ENCODE results near the gene LSM2. TPM values are rescaled to one million over a fixed set of nuclear protein-coding genes. Genes with fewer than 3 reads are reported as not detected.

Gene LSM2
- total and polyA plus RNA-seq, 2 experiments from 2014 or later, result 51.9 to 57.9 TPM

DNA sequence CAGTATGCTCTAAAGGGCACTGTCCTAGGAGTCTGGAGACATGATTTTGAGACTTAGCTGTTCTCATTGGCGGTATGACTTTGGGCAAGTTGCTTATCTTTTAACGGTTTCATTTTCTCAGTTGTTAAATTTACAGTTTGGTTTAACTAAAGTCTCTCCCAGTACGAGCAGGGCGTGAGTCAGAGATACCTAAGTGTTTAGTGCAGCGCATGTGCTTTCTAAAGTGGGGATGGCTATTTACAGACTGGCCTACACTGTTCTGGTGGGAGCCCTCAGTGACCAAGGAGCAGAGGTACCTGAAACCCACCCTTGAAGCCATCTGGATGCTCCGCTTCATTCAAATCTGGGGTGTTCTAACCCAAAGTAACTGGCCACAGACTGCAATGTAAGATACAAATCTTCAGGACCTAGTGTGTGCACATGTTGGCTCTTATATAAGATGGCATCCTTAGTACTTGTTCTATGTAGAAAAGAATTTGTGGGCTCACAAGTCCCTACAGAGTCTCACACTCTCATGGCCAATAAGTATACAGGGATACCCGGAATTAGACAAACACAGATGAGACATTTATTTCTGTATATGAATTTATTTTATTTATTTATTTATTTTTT lies 56.2 kb downstream of the LSM2 start:
- Histone ChIP-seq H3K79me2 (no peaks in the 10 kb centered on the region), H2AFZ (no peak overlapping the region), H3K9me2 (replicated peaks; ENCODE audit: insufficient read depth) (no peaks in the 10 kb centered on the region), H3K27me3 (no peaks in the 10 kb centered on the region), H3K4me2 (no peak overlapping the region), H3K4me1 (ENCODE audit: insufficient read depth) (no peaks in the 10 kb centered on the region), H3K4me3 (no peak overlapping the region), H4K20me1 (ENCODE audit: insufficient read depth, poor library complexity, severe bottlenecking) (no peaks in the 10 kb centered on the region), H3K9me3 (ENCODE audit: low read depth) (no peaks in the 10 kb centered on the region), H3K27ac (no peak overlapping the region), H3K36me3 (replicated peaks; ENCODE audit: insufficient read depth, low read depth) (no peaks in the 10 kb centered on the region)
- DNase-seq (ENCODE audit: low spot score), result no peak
- TF ChIP-seq EZH2 (IDR thresholded peaks at IDR 0.05; ENCODE audit: borderline replicate concordance), result no peak
- TF ChIP-seq EZH2phosphoT487 (IDR thresholded peaks at IDR 0.05; ENCODE audit: low read depth, severe bottlenecking, unreplicated experiment), result no peak
- TF ChIP-seq, protein P1, sequence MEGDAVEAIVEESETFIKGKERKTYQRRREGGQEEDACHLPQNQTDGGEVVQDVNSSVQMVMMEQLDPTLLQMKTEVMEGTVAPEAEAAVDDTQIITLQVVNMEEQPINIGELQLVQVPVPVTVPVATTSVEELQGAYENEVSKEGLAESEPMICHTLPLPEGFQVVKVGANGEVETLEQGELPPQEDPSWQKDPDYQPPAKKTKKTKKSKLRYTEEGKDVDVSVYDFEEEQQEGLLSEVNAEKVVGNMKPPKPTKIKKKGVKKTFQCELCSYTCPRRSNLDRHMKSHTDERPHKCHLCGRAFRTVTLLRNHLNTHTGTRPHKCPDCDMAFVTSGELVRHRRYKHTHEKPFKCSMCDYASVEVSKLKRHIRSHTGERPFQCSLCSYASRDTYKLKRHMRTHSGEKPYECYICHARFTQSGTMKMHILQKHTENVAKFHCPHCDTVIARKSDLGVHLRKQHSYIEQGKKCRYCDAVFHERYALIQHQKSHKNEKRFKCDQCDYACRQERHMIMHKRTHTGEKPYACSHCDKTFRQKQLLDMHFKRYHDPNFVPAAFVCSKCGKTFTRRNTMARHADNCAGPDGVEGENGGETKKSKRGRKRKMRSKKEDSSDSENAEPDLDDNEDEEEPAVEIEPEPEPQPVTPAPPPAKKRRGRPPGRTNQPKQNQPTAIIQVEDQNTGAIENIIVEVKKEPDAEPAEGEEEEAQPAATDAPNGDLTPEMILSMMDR (IDR thresholded peaks at IDR 0.05; ENCODE audit: poor library complexity), result no peak
- WGBS (ENCODE audit: low lambda C conversion rate, missing lambda C conversion rate), result 79% methylated on average over 7 of the region's 7 CpGs

DNA sequence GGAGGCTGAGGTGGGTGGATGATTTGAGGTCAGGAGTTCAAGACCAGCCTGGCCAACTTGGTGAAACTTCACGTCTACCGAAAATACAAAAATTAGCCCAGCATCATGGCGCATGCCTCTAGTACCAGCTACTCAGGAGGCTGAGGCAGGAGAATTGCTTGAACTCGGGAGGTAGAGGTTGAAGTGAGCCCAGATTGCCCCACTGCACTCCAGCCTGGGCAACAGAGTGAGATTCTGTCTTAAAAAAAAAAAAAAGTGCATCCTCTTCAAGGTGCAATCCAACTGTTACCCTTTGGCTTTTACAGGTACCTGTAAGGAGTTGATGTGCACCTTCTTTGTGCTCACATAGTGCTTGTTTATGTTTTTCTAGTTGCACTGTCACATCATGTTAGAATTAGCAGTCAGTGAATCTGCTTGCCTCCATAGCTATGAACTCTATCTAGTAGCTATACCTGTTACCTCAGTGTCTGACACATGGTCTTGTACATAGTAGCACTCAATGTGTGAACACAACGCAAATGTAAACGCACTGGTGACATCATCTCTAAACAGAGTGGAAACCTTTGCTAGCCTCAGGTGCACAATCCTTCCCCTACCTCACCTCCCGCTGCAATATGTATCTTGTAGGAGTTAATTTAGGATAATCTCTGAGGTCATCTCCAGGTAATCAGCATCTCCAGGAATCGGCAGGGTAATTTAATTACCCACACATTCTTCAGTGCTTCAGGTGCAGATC lies 57.3 kb downstream of the LSM2 start:
- DNase-seq (ENCODE audit: low spot score), result peak; percentile 25
- Histone ChIP-seq H3K9me2 (replicated peaks; ENCODE audit: insufficient read depth) (no peaks in the 10 kb centered on the region), H4K20me1 (ENCODE audit: insufficient read depth, poor library complexity, severe bottlenecking) (no peaks in the 10 kb centered on the region), H3K27me3 (no peaks in the 10 kb centered on the region), H3K4me2 (no peak overlapping the region), H3K4me1 (ENCODE audit: insufficient read depth) (no peaks in the 10 kb centered on the region), H3K27ac (no peak overlapping the region), H2AFZ (no peak overlapping the region), H3K36me3 (replicated peaks; ENCODE audit: insufficient read depth, low read depth) (no peaks in the 10 kb centered on the region), H3K4me3 (no peak overlapping the region), H3K79me2 (no peaks in the 10 kb centered on the region), H3K9me3 (ENCODE audit: low read depth) (no peaks in the 10 kb centered on the region)
- TF ChIP-seq EZH2 (IDR thresholded peaks at IDR 0.05; ENCODE audit: borderline replicate concordance), result no peak
- TF ChIP-seq, protein P1 (IDR thresholded peaks at IDR 0.05; ENCODE audit: poor library complexity), result no peak
- no peak for TF ChIP-seq EZH2phosphoT487 (IDR thresholded peaks at IDR 0.05; ENCODE audit: low read depth, severe bottlenecking, unreplicated experiment)
- WGBS (ENCODE audit: low lambda C conversion rate, missing lambda C conversion rate), result 82% methylated on average over 8 of the region's 8 CpGs

Small RNAs within 50 kb of the gene (small RNA-seq; reads per million reads assigned to genes)
- gene MSH5-SAPCD1 (not detected), gene RF00019 (not detected), gene RNU6-850P (not detected), gene SAPCD1 (not detected), gene SNORD48 (891 reads per million, percentile 99 among the genes with 10 or more reads in this experiment), gene SNORD52 (not detected)

Other genes with a start within 250 kb of the LSM2 start
Only the 30 nearest of the 40 such genes appear.
- gene BAG6, start 154.3 kb downstream of the LSM2 start, total RNA-seq, result 113 and 148 TPM in 2 replicates
- 84.6 and 85.7 TPM in 2 replicates for gene BAG6, start 154.3 kb downstream of the LSM2 start, polyA plus RNA-seq
- gene APOM, start 151.1 kb downstream of the LSM2 start, total RNA-seq, result 9.3 and 10.4 TPM in 2 replicates
- 28.2 and 40.7 TPM in 2 replicates for gene APOM, start 151.1 kb downstream of the LSM2 start, polyA plus RNA-seq
- 21.3 and 23.3 TPM in 2 replicates for gene C6orf47, start 146.2 kb downstream of the LSM2 start, total RNA-seq
- gene C6orf47, start 146.2 kb downstream of the LSM2 start, polyA plus RNA-seq, result 19.8 and 25.4 TPM in 2 replicates
- gene GPANK1, start 142.0 kb downstream of the LSM2 start, total RNA-seq, result 11.5 and 18.1 TPM in 2 replicates
- gene GPANK1, start 142.0 kb downstream of the LSM2 start, polyA plus RNA-seq, result 18.5 and 23.8 TPM in 2 replicates
- gene CSNK2B, start 140.9 kb downstream of the LSM2 start, total RNA-seq, result 155 and 185 TPM in 2 replicates
- gene CSNK2B, start 140.9 kb downstream of the LSM2 start, polyA plus RNA-seq, result 181 and 202 TPM in 2 replicates
- 2.2 and 5.3 TPM in 2 replicates for gene LY6G5B, start 137.0 kb downstream of the LSM2 start, total RNA-seq
- gene LY6G5B, start 137.0 kb downstream of the LSM2 start, polyA plus RNA-seq, result 14.9 and 18.9 TPM in 2 replicates
- 0.32 TPM in 1 of 2 replicates, not detected in the other for gene LY6G5C, start 125.9 kb downstream of the LSM2 start, total RNA-seq
- gene LY6G5C, start 125.9 kb downstream of the LSM2 start, polyA plus RNA-seq, result 0.63 and 5.0 TPM in 2 replicates
- gene ABHD16A, start 103.6 kb downstream of the LSM2 start, total RNA-seq, result 63.2 and 66.8 TPM in 2 replicates
- 81.3 and 94.7 TPM in 2 replicates for gene ABHD16A, start 103.6 kb downstream of the LSM2 start, polyA plus RNA-seq
- not detected in 2 replicates for gene LY6G6F, start 100.1 kb downstream of the LSM2 start, total RNA-seq
- not detected in 2 replicates for gene LY6G6F, start 100.1 kb downstream of the LSM2 start, polyA plus RNA-seq
- 1.3 TPM in 1 of 2 replicates, not detected in the other for gene LY6G6D, start 91.6 kb downstream of the LSM2 start, total RNA-seq
- 1.2 and 3.0 TPM in 2 replicates for gene LY6G6D, start 91.6 kb downstream of the LSM2 start, polyA plus RNA-seq
- gene LY6G6C, start 85.2 kb downstream of the LSM2 start, total RNA-seq, result not detected in 2 replicates
- gene LY6G6C, start 85.2 kb downstream of the LSM2 start, polyA plus RNA-seq, result 0.30 and 0.39 TPM in 2 replicates
- not detected in 2 replicates for gene MPIG6B, start 83.6 kb downstream of the LSM2 start, total RNA-seq
- 0.33 TPM in 1 of 2 replicates, not detected in the other for gene MPIG6B, start 83.6 kb downstream of the LSM2 start, polyA plus RNA-seq
- gene DDAH2, start 77.7 kb downstream of the LSM2 start, total RNA-seq, result 93.8 and 108 TPM in 2 replicates
- gene DDAH2, start 77.7 kb downstream of the LSM2 start, polyA plus RNA-seq, result 137 and 157 TPM in 2 replicates
- gene CLIC1, start 70.4 kb downstream of the LSM2 start, total RNA-seq, result 454 and 463 TPM in 2 replicates
- gene CLIC1, start 70.4 kb downstream of the LSM2 start, polyA plus RNA-seq, result 555 and 599 TPM in 2 replicates
- gene MSH5, start 67.0 kb downstream of the LSM2 start, total RNA-seq, result 6.4 and 7.9 TPM in 2 replicates
- 4.9 and 8.5 TPM in 2 replicates for gene MSH5, start 67.0 kb downstream of the LSM2 start, polyA plus RNA-seq
- gene SAPCD1, start 44.3 kb downstream of the LSM2 start, total RNA-seq, result 1.4 and 4.1 TPM in 2 replicates
- 1.8 and 2.0 TPM in 2 replicates for gene SAPCD1, start 44.3 kb downstream of the LSM2 start, polyA plus RNA-seq
- gene VWA7, start 29.6 kb downstream of the LSM2 start, total RNA-seq, result 1.5 and 3.4 TPM in 2 replicates
- 2.8 and 5.2 TPM in 2 replicates for gene VWA7, start 29.6 kb downstream of the LSM2 start, polyA plus RNA-seq
- gene VARS1, start 11.2 kb downstream of the LSM2 start, total RNA-seq, result 23.3 and 36.6 TPM in 2 replicates
- gene VARS1, start 11.2 kb downstream of the LSM2 start, polyA plus RNA-seq, result 51.0 and 59.6 TPM in 2 replicates
- 1.4 and 2.2 TPM in 2 replicates for gene HSPA1L, start 8.3 kb upstream of the LSM2 start, total RNA-seq
- gene HSPA1L, start 8.3 kb upstream of the LSM2 start, polyA plus RNA-seq, result 1.0 and 2.7 TPM in 2 replicates
- 83.3 and 84.3 TPM in 2 replicates for gene HSPA1A, start 8.6 kb upstream of the LSM2 start, total RNA-seq
- 50.0 and 82.2 TPM in 2 replicates for gene HSPA1A, start 8.6 kb upstream of the LSM2 start, polyA plus RNA-seq
- 172 and 177 TPM in 2 replicates for gene HSPA1B, start 20.8 kb upstream of the LSM2 start, total RNA-seq
- 82.1 and 111 TPM in 2 replicates for gene HSPA1B, start 20.8 kb upstream of the LSM2 start, polyA plus RNA-seq
- 402 and 407 TPM in 2 replicates for gene NEU1, start 55.9 kb upstream of the LSM2 start, total RNA-seq
- 331 and 388 TPM in 2 replicates for gene NEU1, start 55.9 kb upstream of the LSM2 start, polyA plus RNA-seq
- 76.2 and 92.0 TPM in 2 replicates for gene SLC44A4, start 72.0 kb upstream of the LSM2 start, total RNA-seq
- 73.5 and 90.8 TPM in 2 replicates for gene SLC44A4, start 72.0 kb upstream of the LSM2 start, polyA plus RNA-seq
- 34.1 and 41.9 TPM in 2 replicates for gene EHMT2, start 90.7 kb upstream of the LSM2 start, total RNA-seq
- gene EHMT2, start 90.7 kb upstream of the LSM2 start, polyA plus RNA-seq, result 40.0 and 44.6 TPM in 2 replicates
- 4.4 and 4.9 TPM in 2 replicates for gene ZBTB12, start 95.1 kb upstream of the LSM2 start, total RNA-seq
- 0.07 TPM in 1 of 2 replicates, not detected in the other for gene ZBTB12, start 95.1 kb upstream of the LSM2 start, polyA plus RNA-seq
- 46.3 and 48.3 TPM in 2 replicates for gene C2, start 120.8 kb upstream of the LSM2 start, total RNA-seq
- gene C2, start 120.8 kb upstream of the LSM2 start, polyA plus RNA-seq, result 41.1 and 46.4 TPM in 2 replicates
- 190 and 199 TPM in 2 replicates for gene CFB, start 139.1 kb upstream of the LSM2 start, total RNA-seq
- gene CFB, start 139.1 kb upstream of the LSM2 start, polyA plus RNA-seq, result 287 and 349 TPM in 2 replicates
- 70.1 and 78.2 TPM in 2 replicates for gene NELFE, start 152.0 kb upstream of the LSM2 start, total RNA-seq
- gene NELFE, start 152.0 kb upstream of the LSM2 start, polyA plus RNA-seq, result 78.7 and 86.9 TPM in 2 replicates
- 34.2 and 53.2 TPM in 2 replicates for gene SKIC2, start 152.2 kb upstream of the LSM2 start, total RNA-seq
- gene SKIC2, start 152.2 kb upstream of the LSM2 start, polyA plus RNA-seq, result 61.7 and 64.3 TPM in 2 replicates
- 16.1 and 22.2 TPM in 2 replicates for gene DXO, start 165.2 kb upstream of the LSM2 start, total RNA-seq
- gene DXO, start 165.2 kb upstream of the LSM2 start, polyA plus RNA-seq, result 39.3 and 43.8 TPM in 2 replicates

Measured in hepatocyte (in vitro differentiated cells).